Activated CD8-positive, alpha-beta T cell treated with anti-CD3 and anti-CD28 coated beads for 36 hours (primary cell): ENCODE data around the gene ARHGAP26. TPM values are rescaled to one million over a fixed set of nuclear protein-coding genes. Genes with fewer than 3 reads are reported as not detected.

Source experiments
- ATAC-seq: fragments of 200-7000 bp; cut with Tn5 transposase; one replicate; pipeline ENCODE4 v1.10.0; 2021; ENCODE audit warnings: mild to moderate bottlenecking, moderate library complexity
- CTCF ChIA-PET: fragments of 350-600 bp; sonication (Branson Sonifier 250); formaldehyde crosslinking; loops from one replicate; lab custom pipeline; 2021; ENCODE audit warnings: antibody characterized with exemption; lab: Charles Lee
- POLR2A ChIA-PET: fragments of 350-600 bp; sonication (Branson Sonifier 250); formaldehyde crosslinking; loops from one replicate; lab custom pipeline; 2021; ENCODE audit warnings: antibody characterized with exemption; lab: Charles Lee
- DNase-seq: peaks from one replicate; pipeline ENCODE4 v3.0.0-alpha.2; 2020
- H3K27ac Mint-ChIP-seq: one replicate; pipeline ENCODE4 v1.8.0; 2021; ENCODE audit warnings: mild to moderate bottlenecking, mixed read lengths
- H3K27me3 Mint-ChIP-seq: one replicate; pipeline ENCODE4 v1.8.0; 2021; ENCODE audit warnings: mixed read lengths
- H3K36me3 Mint-ChIP-seq: one replicate; pipeline ENCODE4 v1.8.0; 2021; ENCODE audit warnings: low read depth, mixed read lengths
- H3K4me1 Mint-ChIP-seq: one replicate; pipeline ENCODE4 v1.8.0; 2021; ENCODE audit warnings: low read depth, mixed read lengths
- H3K4me3 Mint-ChIP-seq: one replicate; pipeline ENCODE4 v1.8.0; 2021; ENCODE audit warnings: mild to moderate bottlenecking, moderate library complexity, mixed read lengths
- H3K9me3 Mint-ChIP-seq: one replicate; pipeline ENCODE4 v1.8.0; 2021; ENCODE audit warnings: mixed read lengths
- intact Hi-C: fragments of 100-400 bp; cut with micrococcal nuclease; formaldehyde crosslinking; loops from one replicate; pipeline ENCODE4 v1.10.0; 2022
- total RNA-seq, 2 experiments: library from RNA; stranded (reverse); gene quantifications; one replicate each; pipeline ENCODE4 v1.2.3, GENCODE V29; 2021
- TF ChIP-seq, protein P1 (sequence below): fragments of 200-600 bp; IDR thresholded peaks from one replicate; pipeline ENCODE4 v1.8.0; 2022; ENCODE audit warnings: antibody characterized with exemption, mild to moderate bottlenecking

The ARHGAP26 gene
- total RNA-seq, 2 experiments from 2014 or later: 12.7 to 18.0 TPM

DNA sequence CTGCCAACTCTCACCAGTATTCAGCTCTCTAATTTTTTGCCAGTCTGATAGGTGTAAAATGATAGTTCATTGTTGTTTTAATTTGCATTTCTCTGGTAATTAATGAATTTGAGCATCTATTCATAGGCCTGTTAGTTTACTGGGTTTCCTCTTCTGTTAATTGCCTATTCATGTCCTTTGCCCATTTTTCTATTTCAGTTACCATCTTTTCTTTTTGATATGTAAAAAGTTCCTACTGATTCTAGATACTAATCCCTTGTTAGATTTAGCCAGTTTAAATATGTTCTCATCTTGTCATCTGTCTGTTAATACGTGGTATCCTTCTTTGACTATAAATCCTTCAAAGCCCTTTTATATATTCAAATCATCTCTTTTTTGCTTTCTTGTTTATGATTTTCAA, 247.8 kb downstream of the ARHGAP26 start:
- POLR2A ChIA-PET: no interaction called here
- H3K27ac Mint-ChIP-seq: no peak overlapping the region
- H3K9me3 Mint-ChIP-seq: peaks cover 11% of the 10 kb centered on the region
- CTCF ChIA-PET: interaction anchor here (1.7 to 2.1 kb wide), 2 partner anchors 15 to 386 kb away, joined by 3 to 5 read pairs; partner anchors contain the start of gene NR3C1
- DNase-seq (no peak), ATAC-seq (no peak)
- intact Hi-C loops: no loop called here
- no peaks in the 10 kb centered on the region for H3K27me3 Mint-ChIP-seq
- H3K36me3 Mint-ChIP-seq: peaks cover 51% of the 10 kb centered on the region
- TF ChIP-seq, protein P1, sequence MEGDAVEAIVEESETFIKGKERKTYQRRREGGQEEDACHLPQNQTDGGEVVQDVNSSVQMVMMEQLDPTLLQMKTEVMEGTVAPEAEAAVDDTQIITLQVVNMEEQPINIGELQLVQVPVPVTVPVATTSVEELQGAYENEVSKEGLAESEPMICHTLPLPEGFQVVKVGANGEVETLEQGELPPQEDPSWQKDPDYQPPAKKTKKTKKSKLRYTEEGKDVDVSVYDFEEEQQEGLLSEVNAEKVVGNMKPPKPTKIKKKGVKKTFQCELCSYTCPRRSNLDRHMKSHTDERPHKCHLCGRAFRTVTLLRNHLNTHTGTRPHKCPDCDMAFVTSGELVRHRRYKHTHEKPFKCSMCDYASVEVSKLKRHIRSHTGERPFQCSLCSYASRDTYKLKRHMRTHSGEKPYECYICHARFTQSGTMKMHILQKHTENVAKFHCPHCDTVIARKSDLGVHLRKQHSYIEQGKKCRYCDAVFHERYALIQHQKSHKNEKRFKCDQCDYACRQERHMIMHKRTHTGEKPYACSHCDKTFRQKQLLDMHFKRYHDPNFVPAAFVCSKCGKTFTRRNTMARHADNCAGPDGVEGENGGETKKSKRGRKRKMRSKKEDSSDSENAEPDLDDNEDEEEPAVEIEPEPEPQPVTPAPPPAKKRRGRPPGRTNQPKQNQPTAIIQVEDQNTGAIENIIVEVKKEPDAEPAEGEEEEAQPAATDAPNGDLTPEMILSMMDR: no peak
- no peak overlapping the region for H3K4me3 Mint-ChIP-seq
- peaks cover 48% of the 10 kb centered on the region for H3K4me1 Mint-ChIP-seq

DNA sequence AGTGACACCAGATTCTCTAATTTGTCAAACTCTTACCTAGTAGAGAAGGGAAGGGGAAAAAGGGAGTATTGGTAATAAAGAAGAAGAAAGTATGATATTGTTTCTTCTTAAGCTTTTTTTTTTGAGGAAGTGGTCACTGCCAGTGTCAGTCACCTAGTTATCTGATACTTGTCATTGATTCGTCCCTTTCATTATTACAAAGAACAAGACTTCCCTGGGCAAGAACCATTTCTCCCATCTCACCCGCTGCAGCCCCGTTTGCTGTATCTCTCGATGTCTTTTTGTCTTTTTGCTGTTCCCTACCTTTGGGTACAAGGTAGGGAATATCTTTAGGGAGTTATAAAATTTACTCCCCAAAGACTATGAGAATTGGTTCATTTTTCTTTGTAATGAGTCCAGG, 249.0 kb downstream of the ARHGAP26 start:
- peaks cover 47% of the 10 kb centered on the region for H3K36me3 Mint-ChIP-seq
- peaks cover 52% of the 10 kb centered on the region for H3K4me1 Mint-ChIP-seq
- intact Hi-C loops: no loop called here
- peaks cover 11% of the 10 kb centered on the region for H3K9me3 Mint-ChIP-seq
- ChIA-PET CTCF (interaction anchor here (0.8 to 2.1 kb wide), 4 partner anchors 11 to 385 kb away, joined by 3 to 5 read pairs (median 4); partner anchors contain the start of gene NR3C1), POLR2A (interaction anchor here (0.6 to 0.8 kb wide), 3 partner anchors 16 to 385 kb away, joined by 3 read pairs; no protein-coding TSS in a partner anchor)
- H3K4me3 Mint-ChIP-seq: no peak overlapping the region
- no peaks in the 10 kb centered on the region for H3K27me3 Mint-ChIP-seq
- no peak for DNase-seq
- no peak overlapping the region for H3K27ac Mint-ChIP-seq
- no peak for ATAC-seq
- TF ChIP-seq, protein P1: no peak

DNA sequence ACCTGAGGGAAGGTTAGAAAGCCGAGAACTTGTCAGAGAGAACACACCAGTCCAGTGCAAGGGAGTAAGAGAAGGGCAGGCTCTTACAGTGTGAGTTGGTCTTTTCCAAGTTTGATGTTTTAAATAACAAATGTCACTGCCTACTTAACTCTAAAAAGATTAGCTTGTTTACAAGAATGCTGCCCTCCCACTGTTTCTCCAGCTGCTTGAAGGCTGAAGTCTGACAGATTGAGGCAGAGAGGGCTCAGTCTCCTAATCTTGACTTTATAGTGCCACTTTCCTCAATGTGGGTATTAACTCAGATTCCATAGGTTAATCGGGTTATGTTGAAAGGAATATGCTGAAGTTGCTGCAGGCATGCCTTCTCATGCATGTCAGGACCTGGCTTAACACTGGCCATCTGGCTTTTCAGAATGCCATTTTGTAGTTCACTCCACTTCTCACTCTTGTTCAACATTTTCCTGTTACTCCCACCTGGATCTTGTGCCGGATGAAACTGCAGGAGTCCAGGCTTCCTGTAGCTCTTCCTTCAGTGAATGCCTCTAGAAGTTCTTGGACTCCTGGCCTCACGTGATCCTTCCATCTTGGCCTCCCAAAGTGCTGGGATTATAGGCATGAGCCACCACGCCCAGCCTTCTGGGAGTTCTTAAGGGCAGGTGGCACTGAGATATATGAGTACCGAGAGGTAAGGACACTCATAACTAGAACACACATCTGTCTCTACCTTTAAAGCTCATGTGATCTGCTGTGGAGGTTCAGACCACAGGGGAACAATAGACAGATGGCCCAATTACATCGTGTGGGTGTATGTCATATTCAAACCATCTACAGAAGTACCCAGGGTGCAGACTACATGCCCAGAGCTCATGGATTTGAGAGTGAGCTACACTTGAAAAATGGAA, 249.7 kb downstream of the ARHGAP26 start:
- H3K4me3 Mint-ChIP-seq: no peak overlapping the region
- peak overlapping the region; percentile 73 for H3K27ac Mint-ChIP-seq
- ChIA-PET POLR2A (interaction anchor here (0.7 to 1.2 kb wide), 3 partner anchors 10 to 385 kb away, joined by 3 to 6 read pairs (median 3); no protein-coding TSS in a partner anchor), CTCF (interaction anchor here (0.8 to 1.9 kb wide), 4 partner anchors 10 to 384 kb away, joined by 3 to 4 read pairs (median 3); partner anchors contain the start of gene NR3C1)
- peak; percentile 66 for ATAC-seq
- DNase-seq: peak; percentile 59
- TF ChIP-seq, protein P1: no peak
- no peaks in the 10 kb centered on the region for H3K27me3 Mint-ChIP-seq
- H3K4me1 Mint-ChIP-seq: peaks cover 55% of the 10 kb centered on the region
- intact Hi-C loops: loop anchor here (5.0 kb wide), 2 partner anchors 47 to 82 kb away; no protein-coding TSS in a partner anchor
- peaks cover 11% of the 10 kb centered on the region for H3K9me3 Mint-ChIP-seq
- H3K36me3 Mint-ChIP-seq: peaks cover 42% of the 10 kb centered on the region

DNA sequence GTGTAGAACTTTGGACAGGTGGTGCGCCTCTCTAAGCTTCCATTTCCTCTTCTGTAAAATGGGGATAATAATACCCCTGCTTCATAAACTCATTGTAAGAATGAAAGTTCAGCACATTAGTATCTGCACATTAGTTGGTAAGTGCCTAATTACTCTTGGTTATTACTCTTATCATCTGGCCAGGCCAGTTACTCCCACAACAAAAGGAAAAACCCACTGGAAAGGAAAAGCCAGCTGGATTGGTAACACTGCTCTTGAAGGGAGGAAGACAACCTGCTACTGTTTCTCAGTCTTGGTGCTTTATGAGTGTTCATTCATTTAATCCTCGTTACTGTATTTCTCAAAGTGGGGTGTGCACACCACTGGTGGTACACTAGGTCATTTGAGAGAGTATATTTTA, 251.4 kb downstream of the ARHGAP26 start:
- ChIA-PET POLR2A (no interaction called here), CTCF (no interaction called here)
- TF ChIP-seq, protein P1: no peak
- Mint-ChIP-seq H3K9me3 (peaks cover 11% of the 10 kb centered on the region), H3K36me3 (peaks cover 31% of the 10 kb centered on the region), H3K4me3 (no peak overlapping the region), H3K27ac (no peak overlapping the region), H3K4me1 (peaks cover 69% of the 10 kb centered on the region), H3K27me3 (no peaks in the 10 kb centered on the region)
- DNase-seq: no peak
- no peak for ATAC-seq
- intact Hi-C loops: loop anchor here (5.0 kb wide), 2 partner anchors 46 to 81 kb away; no protein-coding TSS in a partner anchor
